ENCODE data around the gene ADIRF. TPM values are rescaled to one million over a fixed set of nuclear protein-coding genes. Genes with fewer than 3 reads are reported as not detected.
A peak's percentile ranks its signal among the peaks of the same experiment; 100 is the strongest.

Gene ADIRF
- total RNA-seq, 1 donor from 2014 or later, result not detected

DNA sequence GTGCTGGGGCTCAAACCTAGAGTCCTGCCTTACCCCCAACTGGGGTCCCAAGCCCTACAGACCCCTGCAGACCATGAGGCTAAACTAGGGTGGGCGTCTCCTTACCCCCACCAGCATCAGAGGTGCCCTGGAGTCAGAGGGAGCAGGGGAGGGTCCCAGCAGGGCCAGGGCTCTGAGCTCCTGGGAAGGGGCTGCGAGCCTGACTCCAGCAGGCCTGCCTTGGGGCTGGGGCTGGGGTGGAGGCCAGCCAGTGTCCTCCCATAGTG, 8.6 kb upstream of the ADIRF start:
- Mint-ChIP-seq H3K27ac (ENCODE audit: unreplicated experiment) (peak overlapping the region; percentile 88), H3K9me3 (ENCODE audit: unreplicated experiment) (no peaks in the 10 kb centered on the region), H3K4me1 (ENCODE audit: unreplicated experiment) (peaks cover 29% of the 10 kb centered on the region), H3K27me3 (ENCODE audit: unreplicated experiment) (peaks cover 17% of the 10 kb centered on the region), H3K4me3 (ENCODE audit: unreplicated experiment) (no peak overlapping the region), H3K36me3 (ENCODE audit: low read depth, unreplicated experiment) (peaks cover 5% of the 10 kb centered on the region)
- DNase-seq (ENCODE audit: low spot score), result no peak
- TF ChIP-seq, protein P1, sequence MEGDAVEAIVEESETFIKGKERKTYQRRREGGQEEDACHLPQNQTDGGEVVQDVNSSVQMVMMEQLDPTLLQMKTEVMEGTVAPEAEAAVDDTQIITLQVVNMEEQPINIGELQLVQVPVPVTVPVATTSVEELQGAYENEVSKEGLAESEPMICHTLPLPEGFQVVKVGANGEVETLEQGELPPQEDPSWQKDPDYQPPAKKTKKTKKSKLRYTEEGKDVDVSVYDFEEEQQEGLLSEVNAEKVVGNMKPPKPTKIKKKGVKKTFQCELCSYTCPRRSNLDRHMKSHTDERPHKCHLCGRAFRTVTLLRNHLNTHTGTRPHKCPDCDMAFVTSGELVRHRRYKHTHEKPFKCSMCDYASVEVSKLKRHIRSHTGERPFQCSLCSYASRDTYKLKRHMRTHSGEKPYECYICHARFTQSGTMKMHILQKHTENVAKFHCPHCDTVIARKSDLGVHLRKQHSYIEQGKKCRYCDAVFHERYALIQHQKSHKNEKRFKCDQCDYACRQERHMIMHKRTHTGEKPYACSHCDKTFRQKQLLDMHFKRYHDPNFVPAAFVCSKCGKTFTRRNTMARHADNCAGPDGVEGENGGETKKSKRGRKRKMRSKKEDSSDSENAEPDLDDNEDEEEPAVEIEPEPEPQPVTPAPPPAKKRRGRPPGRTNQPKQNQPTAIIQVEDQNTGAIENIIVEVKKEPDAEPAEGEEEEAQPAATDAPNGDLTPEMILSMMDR (IDR thresholded peaks at IDR 0.05; ENCODE audit: unreplicated experiment), result no peak

DNA sequence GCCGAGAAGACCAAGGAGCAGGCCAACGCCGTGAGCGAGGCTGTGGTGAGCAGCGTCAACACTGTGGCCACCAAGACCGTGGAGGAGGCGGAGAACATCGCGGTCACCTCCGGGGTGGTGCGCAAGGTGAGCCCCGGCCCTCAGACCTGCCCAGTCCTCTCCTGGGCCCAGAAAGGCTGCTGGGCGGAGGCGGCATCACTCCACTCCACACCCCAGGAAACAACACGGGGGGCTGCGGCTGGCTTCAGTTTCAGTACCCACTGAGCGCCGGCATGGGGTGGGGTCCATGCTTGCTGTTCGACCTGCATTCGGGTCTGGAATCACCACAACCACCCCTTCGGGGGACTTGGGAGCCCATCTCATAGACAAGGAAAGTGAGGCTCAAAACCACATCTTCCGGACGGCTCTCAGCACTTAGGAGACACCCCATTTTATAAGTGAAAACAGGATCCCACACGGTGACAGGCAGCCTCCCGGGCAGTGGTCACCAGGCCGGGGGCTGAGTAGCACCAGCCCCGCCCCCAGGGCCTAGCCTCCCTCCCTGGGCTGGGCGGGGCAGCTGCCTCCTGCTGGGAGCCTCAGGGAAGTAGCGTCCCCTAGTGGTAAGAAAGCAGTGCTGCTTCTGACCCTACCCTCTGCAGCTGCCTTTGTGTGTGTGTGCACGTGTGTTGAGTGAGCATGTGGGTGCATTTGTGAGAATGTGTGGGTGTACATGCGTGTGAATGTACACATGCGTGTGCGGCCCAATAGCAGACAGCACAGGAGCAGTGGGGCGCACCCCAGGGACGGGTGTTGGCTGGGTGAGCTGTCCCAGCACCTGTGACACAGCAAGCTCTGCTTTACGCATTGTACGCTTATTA, 8.0 kb upstream of the ADIRF start:
- TF ChIP-seq, protein P1 (IDR thresholded peaks at IDR 0.05; ENCODE audit: unreplicated experiment), result peak; percentile 96
- H3K36me3 Mint-ChIP-seq (ENCODE audit: low read depth, unreplicated experiment), result peaks cover 9% of the 10 kb centered on the region

DNA sequence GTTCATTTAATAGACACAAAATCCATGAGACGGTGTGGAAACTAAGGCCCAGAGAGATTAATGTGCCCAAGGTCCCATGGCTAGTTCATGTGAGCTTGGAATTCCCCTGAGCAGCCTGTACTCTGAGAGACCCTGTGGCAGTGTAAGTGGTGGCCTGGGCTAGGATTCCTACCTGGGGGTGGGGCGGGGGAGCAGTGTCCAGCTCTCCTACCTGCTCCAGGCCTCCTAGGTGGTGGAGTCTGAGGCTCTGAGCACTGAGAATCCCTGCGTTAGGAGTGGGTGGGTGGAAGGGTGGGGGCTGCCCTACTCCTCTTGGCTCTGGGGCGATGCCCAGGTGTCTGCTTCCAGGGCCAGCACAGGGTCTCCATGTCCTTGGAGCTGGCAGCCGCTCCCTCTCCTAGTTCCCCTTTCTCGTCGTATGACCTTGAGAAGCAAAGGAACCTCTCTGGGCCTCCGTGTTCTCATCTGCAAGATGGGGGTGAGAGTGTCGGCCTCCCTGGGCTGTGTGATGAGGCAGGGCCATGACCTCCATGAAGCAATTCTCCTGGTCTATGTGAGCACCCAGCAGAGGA, 7.3 kb upstream of the ADIRF start:
- DNase-seq (ENCODE audit: low spot score), result no peak
- peaks cover 20% of the 10 kb centered on the region for H3K27me3 Mint-ChIP-seq (ENCODE audit: unreplicated experiment)
- H3K36me3 Mint-ChIP-seq (ENCODE audit: low read depth, unreplicated experiment), result peaks cover 9% of the 10 kb centered on the region
- no peak overlapping the region for H3K27ac Mint-ChIP-seq (ENCODE audit: unreplicated experiment)
- TF ChIP-seq, protein P1 (IDR thresholded peaks at IDR 0.05; ENCODE audit: unreplicated experiment), result no peak
- peaks cover 36% of the 10 kb centered on the region for H3K4me1 Mint-ChIP-seq (ENCODE audit: unreplicated experiment)
- no peak overlapping the region for H3K4me3 Mint-ChIP-seq (ENCODE audit: unreplicated experiment)
- H3K9me3 Mint-ChIP-seq (ENCODE audit: unreplicated experiment), result no peaks in the 10 kb centered on the region

More for the DNA sequence above, 8.0 kb upstream of the ADIRF start:
- Mint-ChIP-seq H3K27me3 (ENCODE audit: unreplicated experiment) (peaks cover 20% of the 10 kb centered on the region), H3K4me1 (ENCODE audit: unreplicated experiment) (peaks cover 29% of the 10 kb centered on the region), H3K9me3 (ENCODE audit: unreplicated experiment) (no peaks in the 10 kb centered on the region), H3K4me3 (ENCODE audit: unreplicated experiment) (no peak overlapping the region), H3K27ac (ENCODE audit: unreplicated experiment) (peak overlapping the region; percentile 42)
- DNase-seq (ENCODE audit: low spot score), result peak; percentile 72

DNA sequence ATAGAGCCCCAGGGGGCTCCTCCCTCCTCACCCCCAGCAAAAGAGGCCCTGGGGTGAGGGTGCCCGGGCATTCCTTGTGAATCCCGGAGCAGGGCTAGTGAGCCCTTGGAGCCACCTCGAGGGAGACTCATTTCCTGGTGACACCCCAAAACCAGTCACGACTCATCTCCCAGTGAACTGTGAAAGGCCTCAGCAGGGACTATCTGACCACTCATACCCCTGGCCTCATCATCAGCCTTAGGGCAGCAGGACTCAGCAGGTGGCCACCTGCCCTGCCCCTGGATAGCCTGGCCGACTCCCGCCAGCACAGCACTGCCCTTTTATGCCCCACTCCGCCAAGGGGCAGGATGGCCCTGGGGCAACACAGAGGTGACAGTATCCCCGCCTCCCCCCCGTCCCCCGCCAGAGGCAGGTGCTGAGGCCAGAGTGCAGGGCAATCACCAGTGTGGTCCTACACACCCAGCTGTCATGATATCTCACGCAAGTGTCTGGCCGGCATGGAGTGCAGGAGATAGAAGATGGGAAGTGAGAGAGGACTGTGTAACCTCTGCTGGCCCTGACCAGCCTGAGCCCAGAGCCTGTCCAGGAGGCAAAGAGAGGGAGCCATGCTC, 6.7 kb upstream of the ADIRF start:
- Mint-ChIP-seq H3K27me3 (ENCODE audit: unreplicated experiment) (peaks cover 19% of the 10 kb centered on the region), H3K4me1 (ENCODE audit: unreplicated experiment) (peaks cover 39% of the 10 kb centered on the region), H3K9me3 (ENCODE audit: unreplicated experiment) (no peaks in the 10 kb centered on the region), H3K36me3 (ENCODE audit: low read depth, unreplicated experiment) (peaks cover 9% of the 10 kb centered on the region), H3K27ac (ENCODE audit: unreplicated experiment) (no peak overlapping the region), H3K4me3 (ENCODE audit: unreplicated experiment) (no peak overlapping the region)
- DNase-seq (ENCODE audit: low spot score), result no peak
- TF ChIP-seq, protein P1 (IDR thresholded peaks at IDR 0.05; ENCODE audit: unreplicated experiment), result no peak
